Breast epithelium (tissue), 3 donors: ENCODE data around the gene SIRPA.

Source experiments
- CTCF ChIP-seq, 3 donors: fragments of 450-650 bp; IDR thresholded peaks; one replicate each; pipeline ENCODE4 v1.5.1; 2016 to 2017; ENCODE audit warnings: antibody characterized with exemption in 3 of 3, mild to moderate bottlenecking in 3 of 3, moderate library complexity in 3 of 3
- POLR2A ChIP-seq: fragments of 450-650 bp; IDR thresholded peaks from one replicate; pipeline ENCODE4 v1.6.1; 2016; ENCODE audit warnings: antibody characterized with exemption, mild to moderate bottlenecking, moderate library complexity
- POLR2AphosphoS5 ChIP-seq, 3 donors: sonication (generic); formaldehyde crosslinking; IDR thresholded peaks; one replicate each; pipeline ENCODE4 v1.6.1; 2017; ENCODE audit warnings: antibody characterized with exemption in 3 of 3

- TF ChIP-seq CTCF (IDR thresholded peaks at IDR 0.05) (no peak), POLR2A (no peak), POLR2AphosphoS5 (IDR thresholded peaks at IDR 0.05) (peak in 2 of 3 donors; percentile 55 to 99)
These were observed 39.7 kb downstream of the SIRPA start for GRCh38 chr20:1934721-1935573.
